ENCODE results near the gene PSMC5.
"Not testable (repeated sequence)": the region's sequence is repeated elsewhere in the genome, so short reads cannot be mapped to it uniquely, and the experiment has no call there.

PSMC5 gene

DNA sequence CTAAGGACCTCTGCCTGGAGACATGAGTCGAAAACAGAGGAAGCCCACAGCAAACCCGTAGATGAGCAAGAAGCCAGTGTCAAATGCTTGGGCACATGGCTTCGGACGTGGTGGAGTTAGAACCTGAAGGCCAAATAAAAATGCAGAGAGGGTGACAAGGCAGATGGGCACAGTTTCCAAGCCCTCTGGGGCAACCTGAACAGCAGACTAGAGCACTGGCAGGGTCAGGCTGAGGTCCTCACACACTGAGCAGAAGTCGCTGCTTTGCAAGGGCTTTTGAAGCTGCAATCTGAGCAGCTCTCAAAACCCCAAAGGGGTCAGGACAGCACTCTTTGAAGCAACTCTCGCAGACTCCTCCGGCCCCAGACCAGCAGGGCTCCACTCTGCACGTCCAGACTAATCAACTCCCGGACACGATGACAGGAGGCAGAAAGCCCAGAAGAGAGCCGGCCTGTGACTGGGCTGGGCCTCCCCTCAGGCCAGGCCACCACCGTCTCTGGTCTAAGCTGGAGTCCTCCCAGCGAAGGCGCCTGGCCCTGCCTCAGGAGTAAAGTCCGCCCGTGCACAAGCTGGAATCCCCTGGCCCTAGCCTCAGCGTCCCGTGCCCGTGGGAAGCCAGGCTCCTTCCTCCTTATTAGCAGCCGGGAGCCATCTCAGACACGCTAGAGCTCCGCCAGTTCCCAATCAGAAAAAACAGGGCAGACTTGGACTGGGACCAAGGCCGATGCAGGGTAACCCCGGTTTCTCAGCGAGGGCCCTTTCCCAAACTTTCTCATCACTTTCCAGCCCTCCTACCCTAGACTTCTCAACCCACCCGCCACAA lies 14.3 kb downstream of the PSMC5 start:
- DNase-seq = peak; percentile 13

DNA sequence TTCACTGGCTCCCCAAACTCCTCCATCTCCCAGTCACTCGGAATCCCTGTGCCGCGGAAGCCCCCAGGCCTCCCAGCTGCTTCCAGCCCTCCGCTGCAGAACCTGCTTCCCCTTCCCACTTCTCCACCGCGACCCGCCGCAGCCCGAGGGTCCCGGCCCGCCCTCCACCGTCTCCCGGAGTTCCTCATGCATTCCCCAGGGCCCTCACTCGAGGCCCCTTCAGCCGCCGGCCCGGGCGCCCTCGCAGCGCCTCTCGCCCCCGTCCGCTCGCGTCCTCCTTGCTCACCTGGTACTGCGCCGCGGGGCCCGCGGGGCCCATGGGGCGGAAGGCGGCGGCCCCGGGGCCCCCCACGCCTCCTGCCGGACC lies 14.9 kb downstream of the PSMC5 start:
- DNase-seq = no peak

DNA sequence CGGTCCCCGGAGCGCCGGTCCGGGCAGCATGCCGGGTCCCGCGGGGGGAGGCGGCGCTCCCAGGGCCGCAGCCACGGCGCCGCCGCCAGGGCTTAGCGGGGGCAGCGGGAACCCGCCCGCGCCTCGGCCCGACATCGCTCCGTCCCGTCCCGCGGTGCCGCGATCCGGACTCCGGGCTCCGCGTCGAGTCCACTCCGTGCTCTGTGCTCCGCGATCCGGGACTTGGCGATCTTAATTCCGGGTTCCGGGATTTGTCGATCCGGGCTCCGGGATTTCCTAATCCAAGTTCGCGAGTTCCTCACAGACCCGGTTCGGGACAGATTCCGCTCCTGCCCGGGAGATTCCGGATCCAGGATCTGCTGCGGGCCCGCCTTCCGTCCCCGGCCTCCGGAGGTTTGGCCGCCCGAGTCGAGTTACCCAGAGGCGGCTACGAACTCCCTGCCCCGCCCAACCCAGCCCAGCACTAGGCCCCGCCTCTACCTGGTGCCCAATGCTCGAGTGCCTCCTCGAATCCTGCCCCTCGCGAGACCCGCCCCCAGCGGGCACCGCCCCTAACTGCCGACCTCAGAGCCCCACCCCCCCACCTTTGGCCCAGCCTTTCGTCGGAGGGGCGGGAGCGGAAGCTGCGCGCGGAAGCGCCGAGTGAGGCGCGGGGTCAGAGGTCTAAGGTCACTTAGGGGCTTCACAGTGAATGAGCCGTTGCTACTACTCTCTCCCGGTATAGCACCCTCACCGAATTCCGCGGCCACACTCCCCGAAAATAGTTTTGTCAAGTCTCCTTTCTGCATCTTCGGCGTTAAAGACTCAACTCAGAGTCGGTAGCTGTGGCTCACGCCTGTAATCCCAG lies 15.5 kb downstream of the PSMC5 start, which contains the start of gene SMARCD2:
TSS of gene SMARCD2 (minus strand) at position 146 of the 847 bp plus-strand sequence. CDS start at position 135, 11 bp downstream.
- DNase-seq = peak; percentile 98

DNA sequence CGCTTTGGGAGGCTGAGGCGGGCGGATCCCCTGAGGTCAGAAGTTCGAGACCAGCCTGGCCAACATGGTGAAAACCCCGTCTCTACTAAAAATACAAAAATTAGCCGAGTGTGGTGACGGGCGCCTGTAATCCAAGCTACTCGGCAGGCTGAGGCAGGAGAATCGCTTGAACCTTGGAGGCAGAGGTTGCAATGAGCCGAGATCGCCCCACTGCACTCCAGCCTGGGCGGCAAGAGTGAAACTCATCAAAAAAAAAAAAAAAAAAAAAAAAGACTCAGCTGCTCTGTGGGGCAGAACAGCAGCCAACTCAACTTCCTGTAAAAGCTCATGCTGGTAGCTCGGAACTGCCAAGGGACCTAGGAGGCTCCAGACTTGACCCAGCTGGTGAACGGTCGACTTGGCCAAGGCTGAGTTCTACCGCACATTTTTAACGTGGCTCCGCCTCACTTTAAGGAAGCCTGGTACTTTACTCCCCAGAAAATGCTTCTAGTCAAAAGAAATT lies 16.2 kb downstream of the PSMC5 start:
- DNase-seq = peak; percentile 38

DNA sequence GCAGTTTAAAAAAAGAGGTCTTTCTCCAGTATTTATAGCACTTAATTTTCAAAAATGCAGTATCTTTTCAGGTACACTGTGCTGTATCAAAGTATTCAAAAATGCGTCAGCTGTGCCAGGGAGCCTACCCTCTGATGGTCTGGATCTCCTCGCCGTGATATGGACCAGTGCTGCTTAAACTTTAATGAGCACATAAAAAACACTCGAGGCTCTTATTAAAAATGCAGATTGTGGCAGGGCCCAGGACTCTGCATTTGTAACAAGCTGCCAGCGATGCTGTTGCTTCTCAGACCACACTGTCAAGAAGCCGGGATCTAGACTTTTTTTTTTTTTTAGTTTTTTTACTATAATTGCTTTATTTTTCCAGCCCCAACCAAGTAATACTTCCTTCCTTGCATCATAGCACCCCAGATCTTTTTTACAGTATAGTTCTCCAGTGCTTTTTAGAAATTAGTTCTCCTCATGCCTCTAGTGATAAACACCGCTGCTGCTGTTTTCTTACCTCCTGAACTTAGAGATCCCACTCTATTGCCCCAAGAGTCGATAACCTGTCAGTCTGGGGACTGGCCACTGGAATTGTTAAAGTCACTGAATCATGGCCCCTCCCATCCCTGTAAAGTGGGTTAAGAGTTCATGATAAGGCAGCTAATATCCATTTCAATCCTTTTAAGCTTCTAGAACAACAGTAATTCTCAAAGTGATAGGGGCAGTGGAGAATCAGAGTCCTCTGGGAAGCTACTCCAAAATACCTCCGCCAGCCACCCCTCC lies 16.9 kb downstream of the PSMC5 start:
- no peak for DNase-seq

DNA sequence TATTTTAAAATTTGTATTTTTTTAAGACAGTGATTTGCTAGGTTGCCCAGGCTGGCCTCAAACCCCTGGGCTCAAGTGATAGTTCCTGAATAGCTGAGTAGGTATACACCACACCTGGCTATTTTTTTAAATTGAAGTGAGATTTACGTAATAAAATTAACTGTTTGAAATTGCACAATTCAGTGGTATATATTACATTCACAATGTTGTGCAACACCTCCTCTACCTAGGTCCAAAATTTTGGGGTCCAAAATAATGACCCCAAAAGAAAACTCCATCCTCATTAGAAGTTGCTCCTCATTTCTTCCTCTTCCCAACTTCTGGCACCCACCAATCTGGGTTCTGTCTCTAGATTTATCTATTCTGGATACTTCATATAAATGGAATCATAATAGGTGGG lies 18.3 kb downstream of the PSMC5 start:
- DNase-seq = no peak

DNA sequence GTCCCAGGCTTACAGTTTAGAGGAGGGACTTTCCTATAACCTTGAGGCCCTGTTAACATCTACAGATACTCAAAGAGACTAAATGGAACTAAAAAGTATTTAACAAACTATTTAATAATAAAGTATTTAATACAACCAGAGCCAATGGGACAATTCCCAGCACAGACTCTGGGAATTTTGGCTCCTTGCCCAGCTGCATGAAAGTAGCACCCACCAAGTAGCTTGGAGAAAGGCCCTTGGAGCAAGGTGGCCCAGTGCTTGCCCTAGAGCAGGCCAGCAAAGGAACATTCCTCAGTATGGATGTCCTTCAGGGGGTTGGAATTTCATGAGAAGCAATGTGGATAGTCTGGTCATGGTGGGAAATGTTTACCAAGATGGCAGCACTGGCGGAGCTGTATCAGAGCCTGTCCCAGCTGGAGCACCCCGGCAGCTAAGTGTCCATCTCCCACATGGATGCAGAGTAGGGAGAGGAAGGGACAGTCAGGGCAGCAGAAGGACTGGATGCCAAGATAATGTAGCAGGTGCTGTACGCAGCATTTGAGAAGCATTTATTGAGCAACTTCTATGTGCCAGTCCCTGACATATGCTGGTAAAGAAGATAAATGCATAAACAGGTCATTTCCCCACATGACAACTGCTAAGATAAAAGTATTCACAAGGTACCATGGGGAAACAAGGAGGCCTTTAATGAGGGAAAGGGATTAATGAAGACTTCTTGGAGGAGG lies 20.5 kb downstream of the PSMC5 start:
- DNase-seq = no peak

DNA sequence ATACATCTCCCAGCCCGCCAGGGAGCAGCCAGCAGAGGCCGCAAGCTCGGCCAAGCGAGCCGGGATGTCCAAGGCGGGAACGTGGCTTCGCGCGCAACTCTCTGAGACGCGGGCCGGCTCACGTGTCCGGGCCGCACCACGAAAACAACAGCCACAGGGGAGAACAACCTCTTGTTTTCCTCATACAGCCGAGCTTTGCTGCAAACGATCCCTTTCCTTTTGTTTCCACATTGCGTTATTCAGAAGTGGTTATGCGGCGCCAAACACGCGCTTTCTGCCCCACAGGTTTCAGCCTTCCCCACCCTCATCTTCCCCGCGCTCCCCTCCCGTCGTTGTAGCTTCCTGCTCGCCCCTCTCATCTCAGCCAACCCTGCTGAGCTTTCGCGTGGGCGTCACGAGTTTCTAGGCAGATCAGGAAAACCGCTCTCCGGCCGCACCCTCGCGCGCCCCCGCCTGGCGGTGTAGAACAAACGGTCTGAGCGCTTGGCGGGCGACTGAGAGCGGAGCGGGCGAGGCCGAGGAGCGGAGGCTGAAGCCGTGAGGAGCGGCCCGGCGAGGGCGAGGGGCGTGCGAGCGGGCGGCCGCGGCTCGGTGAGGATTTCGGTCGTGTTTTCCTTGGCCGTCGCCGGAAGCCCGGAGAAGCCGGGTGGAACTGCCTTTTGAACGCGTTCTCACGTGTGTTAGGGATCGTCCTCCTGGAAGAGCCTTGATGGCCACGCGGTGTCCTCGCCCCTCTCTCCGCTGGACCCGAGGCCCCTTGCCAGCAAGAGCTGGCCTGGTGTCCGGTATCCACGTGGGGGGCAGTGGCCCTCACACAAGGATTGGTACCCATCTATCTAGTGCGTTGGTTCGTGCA lies 21.8 kb downstream of the PSMC5 start:
- peak; percentile 54 for DNase-seq

DNA sequence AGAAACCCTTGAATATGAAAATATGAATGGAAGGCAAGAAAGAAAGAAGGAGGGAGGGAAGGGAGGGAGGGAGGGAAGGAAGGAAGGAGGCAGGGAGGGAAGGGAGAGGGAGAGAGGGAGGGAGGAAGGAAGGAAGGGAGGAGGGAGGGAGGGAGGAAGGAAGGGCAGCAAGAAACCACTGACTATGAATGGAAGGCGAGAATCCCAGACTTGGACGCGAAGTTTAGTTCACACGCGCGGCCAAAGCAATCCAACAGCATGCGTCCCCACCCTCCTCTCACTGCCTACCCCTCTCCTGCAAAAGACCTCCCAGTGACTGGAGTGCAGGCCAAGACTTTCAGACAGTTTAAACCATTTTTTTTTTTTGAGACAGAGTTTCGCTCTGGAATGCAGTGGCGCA lies 23.2 kb downstream of the PSMC5 start:
- DNase-seq = no peak

DNA sequence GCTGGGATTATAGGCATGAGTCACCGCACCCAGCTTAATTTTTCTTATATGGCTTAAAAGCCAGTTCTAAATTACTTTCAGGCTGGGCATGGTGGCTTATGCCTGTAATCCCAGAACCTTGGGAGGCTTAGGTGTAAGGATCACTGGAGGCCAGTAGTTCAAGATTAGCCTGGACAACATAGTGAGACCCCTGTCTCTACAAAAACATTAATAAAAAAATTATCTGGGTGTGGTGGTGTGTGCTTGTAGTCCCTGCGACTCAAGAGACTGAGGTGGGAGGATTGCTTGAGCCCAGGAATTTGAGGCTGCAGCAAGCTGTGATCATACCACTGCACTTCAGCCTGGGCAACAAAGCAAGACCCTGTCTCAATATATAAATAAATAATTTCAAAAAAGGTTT lies 26.0 kb downstream of the PSMC5 start:
- no peak for DNase-seq

DNA sequence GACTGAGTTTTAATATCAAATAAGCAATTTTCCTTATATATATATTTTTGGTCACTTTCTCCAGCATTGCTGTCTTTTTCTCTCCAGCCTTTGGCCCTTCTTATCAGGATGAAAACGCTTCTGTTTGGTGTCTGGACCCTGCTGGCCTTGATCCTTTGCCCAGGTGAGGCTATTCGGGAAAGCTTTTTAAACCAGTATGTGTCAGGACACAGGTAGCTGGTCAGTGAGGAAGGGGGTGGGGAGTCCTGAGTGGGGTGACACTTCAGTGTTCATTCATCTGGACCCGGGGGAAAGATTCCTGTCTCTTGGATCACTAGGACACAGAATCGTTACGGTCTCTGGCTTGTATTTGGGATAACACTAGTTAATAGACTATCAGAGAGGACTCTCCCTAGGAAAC lies 27.5 kb downstream of the PSMC5 start:
- no peak for DNase-seq

DNA sequence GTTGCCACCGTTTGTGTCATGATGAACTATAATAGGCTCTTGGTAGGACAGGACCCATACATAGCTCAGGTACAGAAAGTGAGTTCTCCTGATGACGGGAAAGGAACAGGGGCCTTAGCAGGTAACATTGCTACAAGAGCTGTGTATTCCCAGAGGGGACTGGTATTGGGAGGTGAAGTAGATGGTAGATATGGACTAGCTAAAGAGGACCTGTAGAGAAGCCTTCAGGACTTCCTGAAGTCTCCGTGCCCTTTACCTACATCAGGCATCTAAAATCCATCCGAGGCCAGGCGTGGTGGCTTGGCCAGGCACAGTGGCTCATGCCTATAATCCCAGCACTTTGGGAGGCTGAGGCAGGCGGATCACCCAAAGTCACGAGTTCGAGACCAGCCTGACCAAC lies 28.0 kb downstream of the PSMC5 start:
- DNase-seq = no peak

DNA sequence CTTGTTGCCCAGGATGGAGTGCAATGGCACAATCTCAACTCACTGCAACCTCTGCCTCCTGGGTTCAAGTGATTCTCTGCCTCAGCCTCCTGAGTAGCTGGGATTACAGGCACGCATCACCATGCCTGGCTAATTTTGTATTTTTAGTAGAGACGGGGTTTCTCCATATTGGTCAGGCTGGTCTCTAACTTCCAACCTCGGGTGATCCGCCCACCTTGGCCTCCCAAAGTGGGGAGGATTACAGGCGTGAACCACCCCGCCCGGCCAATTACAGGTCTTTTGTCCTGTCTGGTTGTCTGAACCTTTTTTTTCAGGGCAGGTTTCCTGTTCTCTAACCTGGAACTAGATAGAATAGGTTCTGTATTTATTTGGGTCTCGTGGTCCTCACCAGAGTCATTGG lies 29.2 kb downstream of the PSMC5 start:
- DNase-seq = not testable (repeated sequence)

DNA sequence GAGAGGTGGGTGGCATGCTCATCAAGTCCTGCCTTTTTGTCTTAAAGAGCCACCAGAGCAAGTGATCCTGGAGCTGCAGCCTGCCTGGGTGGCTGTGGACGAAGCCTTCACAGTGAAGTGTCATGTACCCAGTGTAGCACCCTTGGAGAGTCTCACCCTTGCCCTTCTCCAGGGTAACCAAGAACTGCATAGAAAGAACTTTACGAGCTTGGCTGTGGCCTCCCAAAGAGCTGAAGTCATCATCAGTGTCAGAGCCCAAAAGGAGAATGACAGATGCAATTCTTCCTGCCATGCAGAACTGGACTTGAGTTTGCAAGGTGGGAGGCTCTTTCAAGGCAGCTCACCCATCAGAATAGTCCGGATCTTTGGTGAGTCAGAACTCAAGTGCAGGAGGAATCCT lies 32.0 kb downstream of the PSMC5 start:
- no peak for DNase-seq

DNA sequence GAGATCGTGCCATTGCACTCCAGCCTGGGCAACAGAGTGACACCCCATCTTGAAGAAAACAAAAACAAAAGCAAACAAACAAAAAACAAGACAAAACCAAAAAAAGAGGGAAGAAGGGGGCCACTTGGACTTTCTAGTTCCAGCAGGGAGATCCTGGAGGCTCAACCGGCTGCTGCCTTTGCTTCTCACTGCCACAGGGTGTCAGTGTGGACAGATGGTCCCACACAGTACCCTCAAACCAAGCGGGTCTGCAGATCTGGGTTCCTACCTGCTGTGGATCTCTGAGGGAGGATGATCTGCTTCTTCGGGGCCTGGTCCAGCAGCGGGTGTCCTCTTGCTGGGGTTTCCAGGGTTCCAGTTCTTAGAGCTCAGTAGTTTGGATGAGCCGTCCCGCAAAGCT lies 39.4 kb downstream of the PSMC5 start:
- not testable (repeated sequence) for DNase-seq

DNA sequence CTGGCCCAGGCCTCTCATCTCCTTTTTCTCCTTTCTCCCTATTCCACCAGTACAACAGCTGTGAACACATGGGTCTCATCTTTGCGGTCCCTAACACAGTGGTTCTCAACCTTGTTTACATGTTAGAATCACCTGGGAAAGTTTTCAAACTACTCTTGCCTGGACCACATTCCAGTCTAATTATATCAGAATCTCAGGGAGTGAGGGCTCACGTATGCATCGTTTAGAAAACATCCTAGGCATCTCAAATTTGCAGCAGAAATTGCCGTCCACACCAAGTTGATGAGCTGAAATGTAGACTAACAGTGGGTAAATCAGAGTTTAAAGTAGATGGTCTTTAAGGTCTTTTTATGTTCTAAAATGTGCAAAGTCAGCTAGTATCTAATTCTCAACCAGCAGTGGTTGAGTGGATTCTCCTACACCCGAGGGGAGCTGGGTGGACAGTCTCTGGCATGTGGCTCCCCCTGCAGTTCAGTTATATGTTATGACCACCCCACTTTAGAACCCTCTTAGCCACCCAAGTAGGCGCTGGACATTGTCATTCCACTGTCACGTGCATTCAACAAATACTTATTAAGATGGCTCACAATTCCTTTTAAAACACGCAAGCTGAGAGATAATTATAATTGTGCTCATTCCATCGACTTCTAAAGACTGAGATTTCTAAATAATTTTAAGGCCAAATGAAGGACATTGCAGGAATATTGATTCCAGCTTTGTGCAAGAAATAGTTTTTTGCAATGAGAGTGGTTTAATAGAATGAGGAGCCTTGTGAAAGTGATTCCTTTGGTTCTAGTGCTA lies 42.5 kb downstream of the PSMC5 start:
- DNase-seq = peak; percentile 57

DNA sequence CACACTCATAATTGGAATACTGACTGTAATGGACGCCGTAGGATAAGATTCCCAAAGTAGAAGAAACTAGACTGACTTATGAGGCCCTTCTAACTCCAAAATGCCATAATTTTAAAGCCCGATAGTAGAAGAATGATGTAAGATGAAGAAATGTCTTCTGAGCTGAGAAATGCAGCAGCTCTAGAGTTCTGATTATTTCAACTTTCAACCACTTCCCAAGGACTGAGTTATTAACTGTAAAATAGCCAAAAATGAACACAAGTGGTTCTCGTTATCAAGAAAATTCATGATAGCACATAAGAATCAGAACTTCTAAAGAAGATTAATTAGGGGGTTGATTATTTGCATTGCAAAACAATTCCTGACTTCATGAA lies 43.0 kb downstream of the PSMC5 start:
- not testable (repeated sequence) for DNase-seq

DNA sequence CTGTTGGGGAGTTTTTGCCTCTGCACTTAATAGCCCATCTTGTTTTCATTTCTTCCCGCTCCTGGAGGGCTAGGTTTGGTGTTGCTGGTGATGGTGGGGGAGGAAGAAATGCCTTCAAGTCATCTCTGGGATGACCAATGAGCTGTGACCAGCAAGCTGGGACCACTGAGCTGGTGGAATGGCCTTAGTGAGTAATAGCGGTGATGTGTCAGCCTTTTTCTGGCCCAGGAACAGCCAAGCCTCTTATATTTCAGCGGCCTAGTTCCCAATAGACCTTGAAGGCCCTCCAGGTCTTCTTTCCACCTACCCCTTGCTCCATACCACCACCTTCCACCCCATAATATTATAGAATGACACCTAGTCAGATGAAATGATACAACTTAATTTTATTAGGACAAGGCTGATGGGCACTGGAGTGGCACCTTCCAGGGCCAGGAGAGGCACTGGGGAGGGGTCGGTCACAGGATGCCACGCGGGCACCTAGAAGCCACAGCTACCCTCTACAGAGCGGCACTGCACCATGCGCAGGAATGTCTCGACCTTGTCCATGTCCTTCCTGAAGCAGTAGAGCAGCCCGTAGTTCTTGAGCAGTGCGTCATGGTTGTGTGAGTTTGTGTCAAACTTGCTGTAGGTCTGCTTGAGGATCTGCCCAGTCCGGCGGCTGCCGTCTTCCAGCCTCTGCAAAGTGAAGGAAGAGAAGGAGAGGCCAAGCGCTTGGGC lies 44.6 kb downstream of the PSMC5 start:
- DNase-seq = not testable (repeated sequence)

DNA sequence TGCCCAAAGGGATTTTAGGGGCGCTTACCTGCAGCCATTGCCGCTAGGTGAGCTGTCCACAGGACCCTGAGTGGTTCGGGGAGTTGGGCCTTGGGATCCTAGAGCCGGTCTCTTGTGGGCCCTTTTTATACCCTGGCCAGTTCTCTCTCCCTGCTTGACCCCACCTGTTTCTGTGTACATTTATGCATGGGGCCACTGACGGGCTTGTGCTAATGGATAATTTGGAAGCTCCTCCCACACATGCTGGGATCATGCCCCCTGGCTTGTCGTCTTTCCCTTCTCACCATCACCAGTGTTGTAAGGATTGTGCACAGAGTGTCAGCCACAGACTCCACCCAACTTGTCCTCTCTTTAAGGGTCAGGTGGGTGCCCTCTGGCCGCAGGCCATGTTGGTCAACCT lies 46.3 kb downstream of the PSMC5 start, which contains the start of gene CSH2:
TSS of gene CSH2 (minus strand) at position 101 of the 400 bp plus-strand sequence. CDS start at position 38, 63 bp downstream.
- not testable (repeated sequence) for DNase-seq

Data from NCI-H226 (cell line).